H9 (cell line): ENCODE measurements around the gene PCNX4. TPM values are rescaled to one million over a fixed set of nuclear protein-coding genes. Genes with fewer than 3 reads are reported as not detected.

Source experiments
- DNase-seq: peaks from one replicate; pipeline ENCODE4 v3.0.0-alpha.2; 2017
- H2AFZ ChIP-seq: one replicate; pipeline ENCODE4 v1.6.1; 2013; ENCODE audit warnings: mild to moderate bottlenecking, low read length, control low read depth, moderate library complexity
- H2AK5ac ChIP-seq: 2 replicates; pipeline ENCODE4 v1.6.1; 2013; ENCODE audit warnings: low read length, control low read depth, mixed read lengths; ENCODE audit not compliant: insufficient read length
- H2BK120ac ChIP-seq: one replicate; pipeline ENCODE4 v1.6.1; 2013; ENCODE audit warnings: low read depth, mild to moderate bottlenecking, low read length, control low read depth, inconsistent platforms; ENCODE audit not compliant: poor library complexity, severe bottlenecking
- H2BK12ac ChIP-seq: 2 replicates; pipeline ENCODE4 v1.6.1; 2013; ENCODE audit warnings: low read length, control low read depth, mixed read lengths, low read depth; ENCODE audit not compliant: insufficient read length
- H2BK15ac ChIP-seq: 2 replicates; pipeline ENCODE4 v1.6.1; 2013; ENCODE audit warnings: low read depth, low read length, control low read depth
- H2BK20ac ChIP-seq: one replicate; pipeline ENCODE4 v1.6.1; 2013; ENCODE audit warnings: low read depth, mild to moderate bottlenecking, low read length, control low read depth, inconsistent platforms; ENCODE audit not compliant: poor library complexity, severe bottlenecking
- H2BK5ac ChIP-seq: 2 replicates; pipeline ENCODE4 v1.6.1; 2013; ENCODE audit warnings: low read length, control low read depth, mixed read lengths; ENCODE audit not compliant: insufficient read length
- H3K14ac ChIP-seq: 2 replicates; pipeline ENCODE4 v1.6.1; 2013; ENCODE audit warnings: low read length, control low read depth; ENCODE audit not compliant: insufficient read depth
- H3K18ac ChIP-seq: 2 replicates; pipeline ENCODE4 v1.6.1; 2013; ENCODE audit warnings: low read depth, mild to moderate bottlenecking, mixed read lengths, low read length, control low read depth; ENCODE audit not compliant: insufficient read length
- H3K23ac ChIP-seq: 2 replicates; pipeline ENCODE4 v1.6.1; 2013; ENCODE audit warnings: low read length, control low read depth, mixed read lengths, low read depth; ENCODE audit not compliant: insufficient read length
- H3K23me2 ChIP-seq: 2 replicates; pipeline ENCODE4 v1.6.1; 2013; ENCODE audit warnings: low read depth, mild to moderate bottlenecking, mixed read lengths, low read length, control low read depth; ENCODE audit not compliant: insufficient read length, poor library complexity, severe bottlenecking
- H3K27ac ChIP-seq: 2 replicates; pipeline ENCODE4 v1.5.1; 2013; ENCODE audit warnings: low read length, control low read depth, mixed read lengths, low read depth; ENCODE audit not compliant: insufficient read length
- H3K27me3 ChIP-seq: 2 replicates; pipeline ENCODE4 v1.6.1; 2013; ENCODE audit warnings: low read length, control low read depth, inconsistent platforms; ENCODE audit not compliant: insufficient read depth
- H3K4ac ChIP-seq: 2 replicates; pipeline ENCODE4 v1.6.1; 2013; ENCODE audit warnings: low read depth, mild to moderate bottlenecking, control low read depth, inconsistent platforms, low read length, moderate library complexity
- H3K4me1 ChIP-seq: 2 replicates; pipeline ENCODE4 v1.6.1; 2013; ENCODE audit warnings: low read length, control low read depth, inconsistent platforms; ENCODE audit not compliant: insufficient read depth
- H3K4me2 ChIP-seq: 2 replicates; pipeline ENCODE4 v1.6.1; 2013; ENCODE audit warnings: low read length, control low read depth, mixed read lengths; ENCODE audit not compliant: insufficient read length, insufficient read depth
- H3K56ac ChIP-seq: 2 replicates; pipeline ENCODE4 v1.6.1; 2013; ENCODE audit warnings: low read depth, mild to moderate bottlenecking, mixed read lengths, low read length, control low read depth; ENCODE audit not compliant: insufficient read length
- H3K79me1 ChIP-seq: 2 replicates; pipeline ENCODE4 v1.6.1; 2013; ENCODE audit warnings: low read depth, mild to moderate bottlenecking, moderate library complexity, low read length, control low read depth, inconsistent platforms; ENCODE audit not compliant: insufficient read depth, poor library complexity, severe bottlenecking
- H3K79me2 ChIP-seq: 2 replicates; pipeline ENCODE4 v1.6.1; 2013; ENCODE audit warnings: low read length, control low read depth, inconsistent platforms; ENCODE audit not compliant: insufficient read depth
- H3K9ac ChIP-seq: 2 replicates; pipeline ENCODE4 v1.6.1; 2013; ENCODE audit warnings: low read length, control low read depth, mixed read lengths; ENCODE audit not compliant: insufficient read length; ENCODE audit errors: extremely low read depth
- H3K9me3 ChIP-seq: one replicate; pipeline ENCODE4 v1.6.1; 2013; ENCODE audit warnings: low read depth, low read length, inconsistent platforms; ENCODE audit not compliant: control insufficient read depth
- H3T11ph ChIP-seq: one replicate; pipeline ENCODE4 v1.6.1; 2013; ENCODE audit warnings: mild to moderate bottlenecking, low read length, control low read depth, inconsistent platforms
- H4K20me1 ChIP-seq: one replicate; pipeline ENCODE4 v1.6.1; 2013; ENCODE audit not compliant: control insufficient read depth, insufficient read length, insufficient read depth
- H4K5ac ChIP-seq: 2 replicates; pipeline ENCODE4 v1.6.1; 2013; ENCODE audit warnings: low read depth, mild to moderate bottlenecking, mixed read lengths, low read length, control low read depth; ENCODE audit not compliant: insufficient read length
- H4K8ac ChIP-seq: replicated peaks from 2 replicates; pipeline ENCODE4 v1.6.1; 2013; ENCODE audit warnings: low read length, control low read depth, mixed read lengths, low read depth; ENCODE audit not compliant: insufficient read length
- H4K91ac ChIP-seq: 2 replicates; pipeline ENCODE4 v1.6.1; 2013; ENCODE audit warnings: low read depth, mild to moderate bottlenecking, moderate library complexity, mixed read lengths, low read length, control low read depth; ENCODE audit not compliant: insufficient read length
- H3K27ac Mint-ChIP-seq, 3 experiments: 2 replicates in 2 of 3; 3 replicates in 1 of 3; pipeline ENCODE4 v1.8.0; 2020 to 2021; ENCODE audit warnings: mixed read lengths in 3 of 3, mild to moderate bottlenecking in 1 of 3, moderate library complexity in 1 of 3
- H3K27me3 Mint-ChIP-seq: 2 replicates; pipeline ENCODE4 v1.8.0; 2021; ENCODE audit warnings: low read depth, mild to moderate bottlenecking, moderate library complexity, mixed read lengths
- H3K36me3 Mint-ChIP-seq, 3 experiments: 2 replicates in 2 of 3; 3 replicates in 1 of 3; pipeline ENCODE4 v1.8.0; 2020 to 2021; ENCODE audit warnings: low read depth in 3 of 3, mixed read lengths in 3 of 3; ENCODE audit not compliant: insufficient read depth in 1 of 3
- H3K4me1 Mint-ChIP-seq, 2 experiments: 2 replicates each; pipeline ENCODE4 v1.8.0; 2020; ENCODE audit warnings: mixed read lengths in 2 of 2
- H3K4me3 Mint-ChIP-seq, 2 experiments: 2 replicates in 1 of 2; 3 replicates in 1 of 2; pipeline ENCODE4 v1.8.0; 2020 to 2021; ENCODE audit warnings: mild to moderate bottlenecking in 2 of 2, mixed read lengths in 2 of 2, moderate library complexity in 1 of 2
- H3K9me3 Mint-ChIP-seq, 2 experiments: 2 replicates in 1 of 2; 3 replicates in 1 of 2; pipeline ENCODE4 v1.8.0; 2020; ENCODE audit warnings: mild to moderate bottlenecking in 2 of 2, mixed read lengths in 2 of 2, moderate library complexity in 1 of 2
- CTCF ChIP-seq: fragments of 200-600 bp; sonication (generic); conservative IDR thresholded peaks from 3 replicates; pipeline ENCODE4 v1.8.0; 2021; ENCODE audit warnings: antibody characterized with exemption, mild to moderate bottlenecking
- WGBS: extraction: QIAGEN DNeasy Blood & Tissue Kit; methylation state at CpG from one replicate; pipeline ENCODE4 v1.1.7; 2013; ENCODE audit warnings: missing lambda C conversion rate, low lambda C conversion rate, mixed read lengths; ENCODE audit not compliant: insufficient read length; ENCODE audit errors: extremely low coverage; 5-methylcytosine and 5-hydroxymethylcytosine counted together
- total RNA-seq: library from RNA; stranded (reverse); gene quantifications from 2 replicates; pipeline ENCODE4 v1.2.1, GENCODE V29; 2021

The PCNX4 gene
- total RNA-seq, 1 experiment from 2014 or later = 40.0 TPM

DNA sequence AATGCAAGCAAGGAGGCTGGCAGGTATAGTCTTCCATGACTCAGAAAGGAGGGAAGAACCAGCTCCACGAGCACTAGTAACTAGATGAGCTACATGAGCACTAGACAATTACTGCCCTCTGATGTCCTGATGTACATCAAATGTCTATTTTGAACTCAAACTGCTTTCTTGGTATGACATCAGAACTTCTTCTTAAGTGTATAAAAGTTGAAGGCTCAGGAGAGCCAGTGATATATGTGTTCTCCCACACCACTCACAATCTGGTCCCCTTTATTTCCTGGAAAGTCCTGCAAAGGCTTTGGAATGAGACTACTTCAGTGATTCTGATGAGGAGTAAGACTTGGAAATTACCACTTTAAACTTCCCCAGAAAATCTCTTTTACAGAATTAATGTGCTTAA is 92.0 kb downstream of the PCNX4 start:
- H3K27ac ChIP-seq = no peak overlapping the region
- no peak overlapping the region for H4K5ac ChIP-seq
- no peaks in the 10 kb centered on the region for H3K36me3 Mint-ChIP-seq
- H3K23me2 ChIP-seq = no peaks in the 10 kb centered on the region
- H2BK12ac ChIP-seq = no peak overlapping the region
- no CpG with 5 or more reads among the region's 1 CpG for WGBS
- no peak overlapping the region for H3T11ph ChIP-seq
- H3K4me1 Mint-ChIP-seq = peaks cover 5 to 12% of the 10 kb centered on the region in 2 experiments; a peak in 3 of 4 replicates
- H2BK120ac ChIP-seq = no peak overlapping the region
- H3K9me3 ChIP-seq = no peaks in the 10 kb centered on the region
- no peak overlapping the region for H3K4me3 Mint-ChIP-seq
- no peak for TF ChIP-seq CTCF
- no peak overlapping the region for H4K8ac ChIP-seq
- no peak overlapping the region for H3K9ac ChIP-seq
- no peak overlapping the region for H4K91ac ChIP-seq
- H2BK5ac ChIP-seq = no peak overlapping the region
- no peak overlapping the region for H3K4me2 ChIP-seq
- no peaks in the 10 kb centered on the region for H4K20me1 ChIP-seq
- H3K79me2 ChIP-seq = no peaks in the 10 kb centered on the region
- no peaks in the 10 kb centered on the region; the same call in 1 of the 2 replicates for H3K27me3 ChIP-seq
- H2AK5ac ChIP-seq = no peak overlapping the region
- no peak overlapping the region for H3K23ac ChIP-seq
- no peak overlapping the region for H3K4ac ChIP-seq
- no peaks in the 10 kb centered on the region for H3K27me3 Mint-ChIP-seq
- H2BK15ac ChIP-seq = no peak overlapping the region
- H3K27ac Mint-ChIP-seq = no peak overlapping the region
- no peak overlapping the region for H3K56ac ChIP-seq
- H3K18ac ChIP-seq = no peak overlapping the region
- no peaks in the 10 kb centered on the region for H3K4me1 ChIP-seq
- no peak for DNase-seq
- H2BK20ac ChIP-seq = no peak overlapping the region
- H3K14ac ChIP-seq = no peak overlapping the region
- H3K9me3 Mint-ChIP-seq = no peaks in the 10 kb centered on the region
- no peak overlapping the region for H2AFZ ChIP-seq
- no peaks in the 10 kb centered on the region for H3K79me1 ChIP-seq
